Body of pancreas (tissue), 4 donors: Measurements from ENCODE around the gene SRPK1.

ENCODE experiments used
- POLR2A ChIP-seq, 3 donors: fragments of 450-650 bp; IDR thresholded peaks; one replicate each; pipeline ENCODE4 v1.6.1; 2016; ENCODE audit warnings: antibody characterized with exemption in 3 of 3, mild to moderate bottlenecking in 2 of 3
- TF ChIP-seq, protein P1 (sequence below), 7 experiments: fragments of 450-650 bp in 4 of 7; fragments of 200-600 bp in 3 of 7; sonication (generic) in 3 of 7; IDR thresholded peaks; one replicate each; pipeline ENCODE4 v1.5.1; 2016 to 2019; ENCODE audit warnings: antibody characterized with exemption in 7 of 7

- TF ChIP-seq, protein P1, sequence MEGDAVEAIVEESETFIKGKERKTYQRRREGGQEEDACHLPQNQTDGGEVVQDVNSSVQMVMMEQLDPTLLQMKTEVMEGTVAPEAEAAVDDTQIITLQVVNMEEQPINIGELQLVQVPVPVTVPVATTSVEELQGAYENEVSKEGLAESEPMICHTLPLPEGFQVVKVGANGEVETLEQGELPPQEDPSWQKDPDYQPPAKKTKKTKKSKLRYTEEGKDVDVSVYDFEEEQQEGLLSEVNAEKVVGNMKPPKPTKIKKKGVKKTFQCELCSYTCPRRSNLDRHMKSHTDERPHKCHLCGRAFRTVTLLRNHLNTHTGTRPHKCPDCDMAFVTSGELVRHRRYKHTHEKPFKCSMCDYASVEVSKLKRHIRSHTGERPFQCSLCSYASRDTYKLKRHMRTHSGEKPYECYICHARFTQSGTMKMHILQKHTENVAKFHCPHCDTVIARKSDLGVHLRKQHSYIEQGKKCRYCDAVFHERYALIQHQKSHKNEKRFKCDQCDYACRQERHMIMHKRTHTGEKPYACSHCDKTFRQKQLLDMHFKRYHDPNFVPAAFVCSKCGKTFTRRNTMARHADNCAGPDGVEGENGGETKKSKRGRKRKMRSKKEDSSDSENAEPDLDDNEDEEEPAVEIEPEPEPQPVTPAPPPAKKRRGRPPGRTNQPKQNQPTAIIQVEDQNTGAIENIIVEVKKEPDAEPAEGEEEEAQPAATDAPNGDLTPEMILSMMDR (IDR thresholded peaks at IDR 0.05): no peak
- TF ChIP-seq POLR2A (IDR thresholded peaks at IDR 0.05): no peak
Observed at GRCh38 chr6:35929601-35930000, 8.7 kb upstream of the SRPK1 start.
